GM15510 (cell line): ENCODE results near the gene CEP68.

Experiments
- POLR2A ChIP-seq: IDR thresholded peaks from 3 replicates; pipeline ENCODE4 v1.6.1; 2011; ENCODE audit warnings: borderline replicate concordance; ENCODE audit not compliant: insufficient read length; ENCODE audit errors: extremely low read depth

Gene CEP68

DNA sequence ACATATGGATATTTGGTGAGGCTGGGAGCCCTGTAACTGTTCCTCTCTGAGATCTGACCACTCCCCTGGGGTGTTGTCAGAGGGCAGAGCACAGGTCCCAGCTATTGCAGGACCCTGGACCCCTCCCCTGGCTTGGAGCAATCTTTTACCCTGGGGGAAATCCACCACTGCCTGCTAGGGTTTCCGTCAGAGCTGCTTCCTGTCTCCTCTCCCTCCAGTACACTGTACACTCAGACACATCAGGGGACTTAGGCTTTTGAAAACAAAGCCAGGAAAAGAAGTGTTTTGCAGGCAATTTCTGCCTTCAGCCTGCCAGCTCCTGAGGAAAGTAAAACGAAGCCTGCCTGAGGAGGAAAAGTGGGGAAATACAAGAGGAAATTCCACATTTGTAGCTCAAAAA is 13.2 kb upstream of the CEP68 start:
- no peak for TF ChIP-seq POLR2A

DNA sequence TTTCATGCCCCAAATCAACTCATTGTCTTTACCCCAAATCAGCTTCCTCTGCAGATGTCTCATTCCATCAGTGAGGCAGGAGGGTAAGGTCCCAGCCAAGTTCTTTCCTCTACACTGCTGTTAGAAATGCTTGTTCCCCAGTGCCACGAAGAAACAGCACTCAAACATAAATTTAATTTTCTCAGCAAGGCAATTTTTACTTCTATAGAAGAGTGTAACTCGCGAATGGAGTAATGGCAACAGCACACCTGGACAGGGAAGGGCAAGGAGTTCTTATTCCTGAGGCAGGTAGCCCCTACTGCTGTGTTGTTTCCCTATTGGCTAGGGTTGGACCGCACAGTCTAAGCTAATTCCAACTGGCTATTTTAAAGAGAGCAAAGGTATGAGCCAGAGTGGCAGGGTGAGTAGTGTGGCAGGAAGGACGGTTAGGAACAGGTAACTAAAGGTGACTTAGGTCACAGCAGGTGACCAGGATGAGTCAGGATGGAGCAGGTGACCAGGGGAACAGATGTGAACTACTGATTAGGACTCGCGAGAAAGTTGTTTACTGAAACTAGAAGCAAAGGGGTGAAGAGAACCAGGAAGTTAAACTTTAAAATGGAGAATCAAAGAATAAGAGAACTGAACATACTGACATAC is 12.0 kb upstream of the CEP68 start:
- TF ChIP-seq POLR2A = no peak

- no peak for TF ChIP-seq POLR2A
Measured at GRCh38 chr2:65045651-65046050, 10.6 kb upstream of the CEP68 start.

DNA sequence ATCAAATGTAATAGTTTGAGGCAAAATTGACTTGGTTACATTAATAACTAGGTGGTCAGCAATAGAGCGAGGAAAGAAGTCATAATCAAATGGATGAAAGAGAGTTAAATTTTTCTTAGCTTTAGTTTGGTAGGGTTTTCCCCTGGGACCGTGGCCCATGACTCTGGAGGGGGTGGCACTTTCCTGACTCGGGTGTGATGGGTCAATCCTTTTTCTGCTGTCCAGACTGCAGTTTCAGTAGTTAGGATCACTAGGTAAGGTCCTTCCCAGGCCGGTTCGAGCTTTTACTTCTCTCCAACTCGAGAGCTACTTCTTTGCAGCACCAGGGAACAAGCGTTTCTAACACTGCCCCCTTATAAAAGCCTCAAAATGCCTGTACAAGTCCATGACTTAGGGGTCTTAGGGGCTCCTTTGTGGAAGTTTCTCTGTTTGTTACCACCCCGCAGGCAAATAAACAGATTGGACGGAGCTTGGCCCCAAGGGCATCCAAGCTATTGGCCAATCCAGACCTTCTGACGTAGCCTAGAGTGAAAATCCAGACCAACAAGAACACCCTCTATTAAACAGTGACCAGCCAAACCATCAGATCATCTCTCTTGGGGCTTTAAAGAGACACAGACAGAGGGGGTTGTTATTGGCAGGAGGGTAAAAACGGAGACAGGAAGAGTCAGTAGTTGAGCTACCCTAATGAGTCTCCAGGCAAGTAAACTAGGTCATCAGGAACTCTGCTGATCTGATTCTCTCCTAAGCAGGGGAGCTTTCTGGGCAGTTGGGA is 9.4 kb upstream of the CEP68 start:
- TF ChIP-seq POLR2A = no peak

DNA sequence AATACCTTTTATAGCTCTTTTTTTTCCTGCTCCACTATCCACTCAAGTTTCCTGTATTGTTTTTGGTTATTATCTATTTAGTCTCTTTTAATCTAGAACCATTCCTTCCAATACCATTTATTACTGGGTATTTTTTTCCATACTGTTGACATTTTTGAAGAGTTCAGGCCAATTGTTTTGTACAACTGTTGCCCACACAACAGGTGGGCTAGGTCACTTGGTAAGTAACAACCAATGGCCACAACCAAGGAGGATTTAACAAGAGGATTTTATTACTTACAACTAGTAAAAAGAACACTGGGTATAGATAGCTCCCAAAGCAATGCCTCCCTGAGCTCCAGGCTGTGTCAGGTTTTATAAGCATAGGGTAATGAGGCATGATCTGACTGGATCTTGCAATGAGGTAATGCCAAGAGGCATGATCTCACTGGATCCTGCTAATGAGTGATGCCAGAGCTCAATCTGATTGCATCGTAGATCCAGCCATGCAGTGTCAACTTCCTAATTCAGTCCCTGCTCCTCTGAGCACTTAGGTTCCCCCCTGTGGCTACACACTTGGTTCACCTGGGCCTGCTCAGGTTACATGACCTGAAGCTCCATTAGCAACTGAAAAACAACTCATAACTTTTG is 7.1 kb upstream of the CEP68 start:
- no peak for TF ChIP-seq POLR2A

DNA sequence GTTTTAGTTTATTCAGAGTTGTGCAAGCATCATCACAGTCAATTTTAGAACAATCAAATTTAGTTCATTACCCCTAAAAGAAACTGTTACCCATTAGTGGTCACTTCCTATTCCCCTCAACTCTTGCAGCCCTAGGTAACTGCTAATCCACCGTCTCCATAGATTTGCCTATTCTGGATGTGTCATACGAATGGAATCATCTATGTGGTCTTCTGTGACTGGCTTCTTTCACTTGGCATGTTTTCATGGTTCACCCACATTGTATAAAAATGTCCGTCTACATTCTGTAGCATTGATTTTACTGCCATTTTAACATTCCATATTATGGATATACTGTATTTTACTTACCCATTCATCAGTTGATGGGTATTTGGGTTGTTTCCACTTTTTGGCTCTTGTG is 5.3 kb upstream of the CEP68 start:
- no peak for TF ChIP-seq POLR2A

DNA sequence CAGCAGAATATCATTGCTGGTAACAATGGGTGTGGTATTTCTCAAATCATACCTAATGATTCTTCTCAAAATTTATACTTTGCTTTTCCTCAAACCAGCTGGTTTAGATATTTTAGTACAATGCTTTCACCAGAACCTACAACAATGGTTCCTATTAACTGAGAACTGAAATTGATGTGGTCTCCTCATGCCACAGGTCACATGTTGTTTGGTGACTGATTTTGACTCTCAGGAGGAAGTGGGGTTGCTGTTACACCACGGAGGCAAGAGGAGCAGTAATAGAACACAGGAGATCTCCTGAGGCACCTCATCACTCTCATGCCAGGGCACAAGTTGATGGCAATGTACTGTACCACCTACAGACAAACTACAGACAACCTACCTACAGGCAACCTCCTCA is 3.0 kb upstream of the CEP68 start:
- no peak for TF ChIP-seq POLR2A

GRCh38 chr2:65054749-65055421 is 1.3 kb upstream of the CEP68 start:
- TF ChIP-seq POLR2A = no peak

DNA sequence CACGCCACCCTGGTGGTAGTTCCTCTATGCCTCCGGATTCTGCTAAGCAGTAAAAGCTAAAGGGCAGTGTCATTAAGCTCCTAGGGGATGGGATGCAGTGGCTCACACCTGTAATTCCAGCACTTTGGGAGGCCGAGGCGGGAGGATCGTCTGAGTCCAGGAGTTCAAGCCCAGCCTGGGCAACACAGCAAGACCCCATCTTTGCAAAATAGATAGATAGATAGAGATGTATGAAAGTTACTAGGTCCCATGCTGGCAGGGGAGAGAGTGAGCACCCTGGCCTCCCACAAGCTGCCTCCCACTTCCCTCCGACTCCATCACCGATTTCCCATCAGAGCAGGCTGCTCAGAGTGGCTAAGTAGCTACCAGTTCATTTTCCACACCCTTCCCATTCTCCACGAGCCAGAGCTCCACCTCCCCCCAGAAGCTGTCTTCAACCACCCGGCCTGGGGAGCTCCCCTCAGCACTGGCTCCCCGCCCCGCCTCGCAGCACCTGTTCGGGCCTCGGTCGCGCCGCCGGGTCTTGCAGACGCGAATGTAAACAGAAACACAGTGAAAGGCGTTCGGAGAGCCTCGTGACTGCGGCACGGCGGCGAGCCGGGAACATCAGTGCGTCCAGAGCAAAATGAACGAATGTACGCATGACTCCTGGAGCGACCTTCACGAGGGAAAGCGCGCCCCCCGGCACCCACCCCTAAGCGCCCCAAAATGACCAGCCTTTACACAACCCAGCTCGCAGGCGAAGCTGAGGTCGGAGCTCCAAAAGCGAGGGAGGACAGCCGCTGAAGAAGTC is 598 bp upstream of the CEP68 start:
- no peak for TF ChIP-seq POLR2A

- TF ChIP-seq POLR2A = no peak
Measured at GRCh38 chr2:65057054-65057375, 799 bp downstream of the CEP68 start.

GRCh38 chr2:65057391-65058052 is 1.3 kb downstream of the CEP68 start:
- TF ChIP-seq POLR2A = no peak

DNA sequence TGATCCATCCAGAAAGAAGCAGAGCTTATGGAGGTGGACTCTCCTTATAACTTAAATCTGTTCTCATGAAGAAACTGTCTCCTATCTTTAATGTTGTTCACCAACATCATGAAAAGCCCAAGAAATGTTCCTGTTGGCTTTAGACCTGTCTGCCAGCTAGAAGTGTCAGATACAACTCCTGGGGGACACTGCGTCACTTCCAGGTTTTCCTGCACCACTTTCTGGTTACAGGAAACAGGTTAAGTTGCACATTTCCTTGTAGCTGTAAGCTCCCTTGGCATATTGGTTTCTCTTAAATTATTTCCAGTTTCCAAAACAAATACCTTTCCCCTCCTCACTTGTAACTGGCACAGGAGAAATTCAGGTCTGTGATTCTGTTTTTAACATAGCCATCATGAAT is 2.9 kb downstream of the CEP68 start:
- no peak for TF ChIP-seq POLR2A

DNA sequence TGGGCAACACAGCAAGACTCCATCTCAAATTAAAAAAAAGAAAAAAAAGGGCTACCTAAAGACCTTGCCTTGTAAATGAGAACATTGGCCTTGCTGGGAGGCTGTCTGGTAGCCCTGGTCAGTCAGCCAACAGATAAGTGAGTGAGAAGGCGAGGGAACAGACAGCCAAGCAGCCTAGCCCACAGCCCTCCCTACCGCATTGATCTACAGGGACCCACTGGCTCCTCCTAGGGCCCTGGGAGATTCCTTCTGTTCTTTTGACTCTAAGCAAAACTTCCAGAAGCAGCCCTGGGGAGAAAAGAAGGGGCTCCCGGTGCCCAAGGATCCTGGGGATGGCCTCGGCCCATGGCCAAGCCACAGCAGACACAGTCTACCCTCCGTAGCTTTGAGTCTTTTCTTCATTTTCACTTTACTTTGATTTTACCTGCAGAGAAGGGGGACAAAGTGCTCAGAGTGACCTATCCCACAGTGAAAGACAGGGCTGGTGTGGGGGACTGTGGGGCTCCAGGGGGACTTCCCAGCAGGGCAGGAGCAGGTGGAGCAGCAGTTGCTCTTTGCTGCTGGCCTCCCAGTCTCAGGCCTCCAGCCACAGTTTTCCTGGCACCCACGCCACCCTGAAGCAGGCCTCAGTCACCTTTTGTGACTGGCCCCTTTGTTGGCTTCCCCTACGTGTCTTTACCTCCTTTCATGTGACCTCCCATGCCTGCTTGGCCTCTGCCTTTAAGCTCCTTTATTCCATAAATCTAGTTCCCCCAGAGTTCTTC is 5.1 kb downstream of the CEP68 start:
- TF ChIP-seq POLR2A = no peak
